Uterus (tissue), 2 donors: ENCODE measurements around the gene LY9.

Source experiments
- POLR2A ChIP-seq, 2 donors: fragments of 450-650 bp; IDR thresholded peaks; one replicate each; pipeline ENCODE4 v1.6.1; 2016; ENCODE audit warnings: antibody characterized with exemption in 2 of 2, mild to moderate bottlenecking in 1 of 2, moderate library complexity in 1 of 2
- TF ChIP-seq, protein P1 (sequence below), 4 experiments: fragments of 200-600 bp in 2 of 4; fragments of 450-650 bp in 2 of 4; sonication (generic) in 2 of 4; IDR thresholded peaks; one replicate each; pipeline ENCODE4 v1.5.1; 2016 to 2019; ENCODE audit warnings: antibody characterized with exemption in 4 of 4, mild to moderate bottlenecking in 2 of 4, moderate library complexity in 1 of 4

DNA sequence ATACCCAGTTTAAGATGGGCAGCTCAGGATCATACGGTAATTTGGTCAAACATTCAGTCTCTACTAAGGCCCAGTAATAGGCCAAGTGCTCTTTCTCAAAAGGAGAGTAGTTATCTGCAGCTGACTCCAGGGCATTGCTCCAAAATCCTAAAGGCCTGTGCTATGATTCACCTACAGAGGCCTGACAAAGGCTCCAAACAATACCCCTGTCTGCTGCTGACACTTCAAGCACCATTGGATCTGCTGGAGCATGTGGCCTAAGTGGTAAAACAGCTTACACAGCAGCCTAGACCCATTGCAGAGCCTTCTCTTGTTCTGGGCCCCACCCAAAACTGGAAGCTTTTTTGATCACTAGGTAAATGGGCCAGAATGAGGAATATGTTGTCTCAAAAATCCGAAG lies 34.1 kb upstream of the LY9 start:
- TF ChIP-seq, protein P1, sequence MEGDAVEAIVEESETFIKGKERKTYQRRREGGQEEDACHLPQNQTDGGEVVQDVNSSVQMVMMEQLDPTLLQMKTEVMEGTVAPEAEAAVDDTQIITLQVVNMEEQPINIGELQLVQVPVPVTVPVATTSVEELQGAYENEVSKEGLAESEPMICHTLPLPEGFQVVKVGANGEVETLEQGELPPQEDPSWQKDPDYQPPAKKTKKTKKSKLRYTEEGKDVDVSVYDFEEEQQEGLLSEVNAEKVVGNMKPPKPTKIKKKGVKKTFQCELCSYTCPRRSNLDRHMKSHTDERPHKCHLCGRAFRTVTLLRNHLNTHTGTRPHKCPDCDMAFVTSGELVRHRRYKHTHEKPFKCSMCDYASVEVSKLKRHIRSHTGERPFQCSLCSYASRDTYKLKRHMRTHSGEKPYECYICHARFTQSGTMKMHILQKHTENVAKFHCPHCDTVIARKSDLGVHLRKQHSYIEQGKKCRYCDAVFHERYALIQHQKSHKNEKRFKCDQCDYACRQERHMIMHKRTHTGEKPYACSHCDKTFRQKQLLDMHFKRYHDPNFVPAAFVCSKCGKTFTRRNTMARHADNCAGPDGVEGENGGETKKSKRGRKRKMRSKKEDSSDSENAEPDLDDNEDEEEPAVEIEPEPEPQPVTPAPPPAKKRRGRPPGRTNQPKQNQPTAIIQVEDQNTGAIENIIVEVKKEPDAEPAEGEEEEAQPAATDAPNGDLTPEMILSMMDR (IDR thresholded peaks at IDR 0.05), result no peak
- no peak for TF ChIP-seq POLR2A (IDR thresholded peaks at IDR 0.05)
